ENCODE data around the gene SPATC1L.
"Not testable (repeated sequence)": the region's sequence is repeated elsewhere in the genome, so short reads cannot be mapped to it uniquely, and the experiment has no call there.

Gene SPATC1L

DNA sequence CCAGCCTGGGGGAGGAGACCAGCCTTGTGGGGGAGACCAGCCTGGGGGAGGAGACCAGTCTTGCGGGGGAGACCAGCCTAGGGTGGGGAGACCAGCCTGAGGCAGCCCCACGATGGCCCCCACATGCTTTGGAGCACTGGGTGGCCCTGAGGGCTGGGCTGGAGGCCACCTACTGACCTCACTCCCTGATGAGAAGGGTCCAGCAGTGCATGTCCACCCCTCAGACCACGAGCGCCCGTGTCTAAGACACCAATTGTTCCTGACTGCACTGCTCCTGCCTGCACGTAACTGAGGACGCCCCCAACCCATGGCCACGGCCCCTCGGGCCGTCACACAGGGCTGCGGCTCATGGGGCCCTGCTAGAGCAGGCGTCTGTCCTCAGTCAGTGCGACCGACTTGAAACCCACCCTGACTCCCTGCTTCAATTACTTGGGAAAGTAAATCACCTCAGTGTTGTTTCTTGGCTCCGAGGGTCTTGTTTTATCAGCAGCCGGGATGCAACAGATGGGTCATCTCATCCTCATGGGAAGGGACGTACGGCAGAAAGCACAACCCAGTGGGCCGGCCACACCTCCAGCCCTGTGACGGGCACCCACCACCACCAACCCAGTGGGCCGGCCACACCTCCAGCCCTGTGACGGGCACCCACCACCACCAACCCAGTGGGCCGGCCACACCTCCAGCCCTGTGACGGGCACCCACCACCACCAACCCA lies at the start of gene SPATC1L:
TSS of gene SPATC1L (minus strand) at position 550 of the 715 bp plus-strand sequence. CDS start 1,643 bp downstream, outside the sequence.
- DNase-seq, result peak in 29 of 58 donors; percentile 28 to 90 (median 75)

DNA sequence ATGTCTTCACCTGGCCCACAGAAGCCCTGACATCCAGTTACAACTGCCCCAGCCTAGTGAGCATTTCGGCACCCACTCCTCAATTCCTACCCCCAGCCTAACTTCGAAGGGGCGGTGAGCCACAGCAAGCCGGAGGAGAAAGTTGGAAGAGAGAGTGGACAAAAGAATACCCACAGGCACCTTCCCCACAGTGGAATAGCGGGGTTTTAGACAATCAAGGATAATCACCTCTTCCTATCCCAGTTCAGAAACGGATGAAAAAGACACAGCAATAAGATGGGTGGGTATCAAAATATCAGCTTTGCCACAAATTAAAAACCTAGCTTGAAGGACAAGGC lies 45.6 kb upstream of the SPATC1L start:
- no peak for DNase-seq

DNA sequence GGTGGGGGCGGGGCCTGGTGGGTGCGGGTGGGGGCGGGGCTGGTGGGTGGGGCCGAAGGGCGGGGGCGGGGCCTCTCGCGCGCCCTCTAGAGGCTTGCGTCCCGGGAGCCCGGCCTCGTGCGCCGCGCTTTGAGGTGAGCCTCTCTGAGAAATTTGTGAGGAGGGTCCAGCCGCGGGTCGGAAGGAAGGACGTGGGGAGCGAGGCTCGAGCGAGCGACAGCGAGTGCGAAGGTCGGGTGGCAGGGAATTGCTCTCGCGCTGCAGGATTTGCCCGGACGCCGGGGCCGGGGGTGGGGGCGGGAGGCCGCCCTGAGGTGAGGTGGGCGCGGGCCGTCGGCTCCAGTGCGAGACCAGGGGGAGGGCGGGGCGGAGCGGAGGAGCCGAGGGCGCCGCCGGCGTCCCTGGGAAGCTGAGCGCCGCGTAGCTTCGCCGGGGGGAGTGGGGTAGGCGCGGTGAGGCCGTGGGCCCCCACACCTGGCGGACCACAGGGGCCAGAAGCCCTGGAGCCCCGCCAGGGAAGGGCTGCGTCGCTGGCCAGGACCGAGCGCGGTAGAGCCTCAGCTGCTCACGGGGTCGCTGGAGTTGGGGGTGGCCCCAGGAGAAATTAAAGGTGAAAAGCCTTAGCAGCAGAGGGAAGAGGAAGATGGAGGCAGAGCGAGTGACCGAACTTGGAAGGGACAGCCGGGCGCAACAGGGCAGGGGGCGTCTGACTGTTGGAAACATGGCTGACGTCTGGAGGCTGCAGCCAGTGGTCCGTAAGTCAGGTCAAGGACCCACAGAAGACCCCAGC lies 45.1 kb upstream of the SPATC1L start:
- DNase-seq, result peak in 8 of 58 donors; percentile 47 to 82 (median 61)

DNA sequence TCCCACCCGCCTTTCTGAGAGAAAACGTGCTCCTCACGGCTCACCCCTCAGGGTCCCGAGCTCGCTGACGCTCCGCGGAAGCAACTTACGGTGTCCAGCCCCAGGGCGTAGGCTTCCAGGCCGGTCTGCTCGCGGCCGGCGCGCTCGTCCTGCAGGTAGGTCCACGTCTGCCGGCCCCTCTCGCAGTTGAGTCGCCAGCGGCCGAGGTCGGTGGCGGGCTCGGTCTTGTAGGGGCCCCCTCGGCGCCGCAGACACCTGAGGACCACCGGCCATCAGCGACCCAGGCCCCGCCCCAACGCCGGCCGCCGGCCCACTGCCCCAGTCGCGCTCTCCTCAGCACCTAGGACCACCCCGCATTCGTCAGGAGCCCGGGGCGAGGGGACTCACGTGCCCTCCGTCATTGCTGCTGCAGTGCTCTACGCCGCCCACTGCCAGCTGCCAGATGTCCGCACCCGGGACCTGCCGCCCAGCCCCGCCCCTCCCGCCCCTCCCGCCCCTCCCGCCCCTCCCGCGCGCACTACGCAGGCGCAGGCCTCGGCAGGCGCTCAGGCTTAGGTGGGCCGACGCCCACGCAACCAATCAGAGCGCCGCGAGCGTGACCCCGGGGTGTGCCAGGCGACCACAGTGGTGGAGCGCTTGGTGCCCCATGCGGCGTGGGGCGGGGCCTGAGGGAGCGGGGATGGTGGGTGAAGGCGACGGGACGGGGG lies 44.2 kb upstream of the SPATC1L start, which contains the start of gene LSS:
TSS of gene LSS (minus strand) at position 430 of the 707 bp plus-strand sequence. CDS start at position 401, 29 bp downstream.
- peak; percentile 55 to 99 (median 94) for DNase-seq

DNA sequence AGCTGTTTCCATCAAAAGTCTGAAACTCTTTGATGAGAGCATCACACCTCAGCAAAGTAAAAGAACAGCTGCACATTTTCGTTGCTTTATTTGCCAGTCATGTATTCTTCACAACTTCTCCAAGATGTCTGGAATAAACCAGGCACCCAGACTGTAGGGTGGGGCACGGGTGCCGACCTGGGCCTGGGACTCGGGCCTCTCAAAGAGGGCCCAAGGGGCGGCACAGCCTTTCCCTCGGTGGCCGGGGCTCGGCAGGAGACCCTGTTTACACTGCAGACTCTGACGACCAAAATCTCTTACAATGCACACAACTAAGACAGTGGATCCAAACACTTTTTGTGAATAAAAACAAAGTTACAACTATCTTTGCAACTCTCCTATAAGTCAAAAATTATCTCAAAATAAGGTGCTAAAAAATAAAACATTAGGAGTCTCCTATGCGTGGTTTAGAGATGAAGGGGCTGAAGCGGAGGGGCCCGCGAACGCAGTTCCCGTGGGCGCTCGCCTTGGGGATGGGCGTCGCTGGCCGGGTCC lies 43.6 kb upstream of the SPATC1L start:
- no peak for DNase-seq

DNA sequence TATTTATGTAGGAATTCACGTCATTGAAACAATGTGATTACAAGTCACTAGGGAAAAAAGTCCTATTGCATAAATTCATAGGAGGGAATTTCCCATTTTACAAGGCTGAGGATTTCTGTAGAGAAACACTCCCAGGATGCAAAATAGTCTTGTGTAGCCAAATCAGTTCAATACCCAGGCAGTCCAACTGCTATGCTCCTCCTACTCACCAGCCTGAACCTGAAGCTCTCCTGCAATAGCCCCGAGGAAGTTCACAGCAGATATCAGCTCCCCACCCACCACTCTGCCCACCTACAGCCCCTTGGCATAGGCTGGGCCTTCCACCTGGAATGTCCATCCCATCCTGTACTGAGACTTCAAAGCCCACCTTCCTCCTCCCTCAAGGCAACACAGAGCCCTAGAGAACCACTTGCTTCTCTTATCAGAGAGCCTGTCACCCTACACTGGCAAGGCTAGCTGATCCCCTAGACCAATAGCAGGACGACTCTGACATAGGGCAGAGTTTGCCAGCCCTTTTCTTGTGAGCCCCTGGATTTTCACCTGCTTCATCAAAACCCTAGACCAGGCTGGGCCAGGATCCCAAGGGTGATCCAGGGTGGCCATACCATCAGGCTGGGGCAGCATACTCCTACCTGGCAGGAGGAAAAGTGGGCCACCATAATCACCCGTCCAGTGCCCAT lies 42.8 kb upstream of the SPATC1L start:
- peak in 3 of 58 donors; percentile 10 to 32 (median 13) for DNase-seq

DNA sequence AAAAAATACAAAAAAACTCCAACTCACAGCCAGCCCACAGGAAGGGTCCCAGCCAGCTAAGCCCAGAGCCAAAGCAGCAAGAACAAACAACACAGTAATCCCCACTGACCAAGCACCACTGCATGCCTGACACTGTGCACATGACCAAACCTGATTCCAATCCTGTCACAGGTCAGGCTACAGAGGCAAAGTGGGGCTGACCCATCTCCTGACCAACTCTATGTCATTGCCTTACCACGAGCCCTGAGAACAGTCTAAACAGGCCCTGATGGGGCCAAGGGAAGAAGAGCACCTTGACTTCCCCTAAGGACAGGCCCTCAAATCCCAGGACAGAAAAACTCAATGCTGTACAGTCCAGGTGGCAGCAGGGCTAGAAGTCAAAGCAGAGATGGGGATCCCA lies 41.9 kb upstream of the SPATC1L start:
- DNase-seq, result peak in 2 of 58 donors; percentile 44 to 47

DNA sequence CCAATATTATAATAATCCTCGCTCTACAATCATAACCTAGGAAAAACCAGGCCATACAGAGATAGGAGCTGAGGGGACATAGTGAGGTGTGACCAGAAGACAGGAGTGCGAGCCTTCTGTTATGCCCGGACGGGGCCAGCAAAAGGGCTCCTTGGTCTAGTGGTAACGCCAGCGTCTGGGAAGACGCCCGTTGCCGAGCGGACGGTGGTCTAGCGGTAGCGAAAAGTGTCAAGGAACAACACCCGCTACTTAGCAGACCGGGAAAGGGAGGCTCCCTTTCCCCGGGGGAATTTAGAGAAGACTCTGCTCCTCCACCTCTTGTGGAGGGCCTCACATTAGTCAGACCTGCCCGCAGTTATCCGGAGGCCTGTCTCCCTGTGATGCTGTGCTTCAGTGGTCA lies 39.4 kb upstream of the SPATC1L start:
- DNase-seq, result not testable (repeated sequence)

DNA sequence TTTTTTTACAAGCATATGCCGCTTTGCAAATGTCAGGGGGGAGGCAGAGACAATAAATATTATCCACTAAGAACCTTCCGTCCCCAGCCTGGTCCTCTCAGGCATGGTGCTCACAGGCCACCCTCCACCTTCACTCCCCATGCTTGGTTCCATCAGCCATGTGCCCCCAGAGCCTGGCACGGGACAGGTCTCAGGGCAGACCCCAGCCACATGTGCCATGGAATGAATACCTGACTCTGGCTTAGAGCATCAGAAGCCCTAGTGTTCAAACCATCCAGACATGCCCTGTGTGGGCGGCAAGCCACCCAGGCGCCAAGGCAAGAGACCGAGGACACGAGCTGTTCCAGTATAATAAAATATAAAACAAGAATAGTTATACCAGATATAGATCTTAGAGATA lies 39.0 kb upstream of the SPATC1L start:
- no peak for DNase-seq

DNA sequence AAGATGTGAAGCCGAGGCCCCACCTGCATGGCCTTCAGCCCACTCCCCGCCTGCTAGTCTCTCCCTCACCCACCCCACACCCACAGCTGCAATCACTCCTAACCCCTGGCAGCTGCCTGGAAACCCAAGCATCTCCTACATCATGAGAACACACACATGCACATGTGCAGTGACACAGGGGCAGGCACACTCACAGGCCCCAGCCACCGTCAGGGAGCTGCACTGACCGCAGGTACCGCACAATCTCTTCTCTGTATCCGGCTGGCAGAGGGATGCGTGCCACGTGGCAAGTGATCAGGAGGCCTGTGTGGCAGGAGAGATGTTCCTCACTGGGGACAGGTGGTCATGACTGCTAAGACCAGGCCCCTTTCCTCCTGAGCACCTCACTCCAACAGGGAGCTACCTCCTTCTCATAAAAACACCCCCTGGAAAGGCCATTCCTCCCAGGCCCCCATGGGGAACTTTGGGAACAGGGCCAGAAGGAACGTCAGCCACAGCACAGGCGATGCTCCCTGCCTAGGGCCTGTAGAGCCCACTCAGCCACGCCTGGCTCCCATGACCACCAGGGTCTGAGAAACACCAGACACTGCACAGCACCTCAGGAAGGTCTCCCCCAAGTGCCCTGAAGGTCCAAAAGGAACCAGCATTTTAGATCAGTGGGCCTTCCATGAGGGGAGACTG lies 38.3 kb upstream of the SPATC1L start:
- no peak for DNase-seq

DNA sequence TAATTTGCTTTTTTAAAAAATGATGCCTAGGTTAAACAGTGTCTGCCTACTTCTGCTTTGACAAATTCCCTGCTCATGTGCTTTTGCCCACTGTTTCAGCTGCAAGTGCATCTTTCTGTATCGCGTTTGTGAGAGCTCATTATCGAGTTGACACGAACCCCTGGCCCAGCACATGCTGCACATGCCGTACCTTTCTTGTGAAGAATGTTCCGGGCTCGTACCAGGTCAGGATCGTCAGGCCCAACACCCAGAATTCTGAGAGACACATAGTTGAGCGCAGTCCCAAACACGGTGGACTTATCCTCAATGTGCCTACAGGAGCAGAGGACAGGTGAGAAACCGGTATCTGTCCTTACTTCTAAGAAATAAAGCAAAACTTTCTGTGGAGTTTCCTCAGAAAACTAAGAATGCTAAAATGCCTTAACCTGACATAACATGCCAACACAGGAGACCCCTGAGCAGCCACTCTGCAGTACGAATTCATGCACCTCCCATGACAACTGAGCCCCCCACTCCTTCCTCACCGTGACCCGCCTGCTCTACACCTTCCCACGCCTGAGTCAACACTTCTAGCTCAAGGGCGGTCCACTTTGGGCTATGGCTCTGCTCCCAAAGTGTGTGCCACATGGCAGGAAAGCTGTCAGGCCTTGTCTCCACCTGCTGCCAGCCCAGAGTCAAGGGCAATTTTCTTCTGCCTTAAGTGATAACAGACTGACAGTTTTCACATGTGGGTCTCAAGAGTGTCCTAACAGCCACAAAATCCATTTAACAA lies 37.6 kb upstream of the SPATC1L start:
- no peak for DNase-seq

DNA sequence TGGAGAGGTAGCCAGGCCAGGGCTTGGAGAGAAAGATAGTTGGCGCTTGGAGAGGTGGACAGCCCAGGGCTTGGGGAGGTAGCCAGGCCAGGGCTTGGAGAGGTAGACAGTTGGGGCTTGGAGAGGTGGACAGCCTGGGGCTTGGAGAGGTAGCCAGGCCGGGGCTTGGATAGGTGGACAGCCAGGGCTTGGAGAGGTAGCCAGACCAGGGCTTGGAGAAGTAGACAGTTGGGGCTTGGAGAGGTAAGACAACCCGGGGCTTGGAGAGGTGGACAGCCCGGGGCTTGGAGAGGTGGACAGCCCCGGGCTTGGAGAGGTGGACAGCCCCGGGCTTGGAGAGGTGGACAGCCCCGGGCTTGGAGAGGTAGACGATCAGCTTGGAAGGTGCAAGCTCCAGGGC lies 36.6 kb upstream of the SPATC1L start:
- DNase-seq, result no peak

DNA sequence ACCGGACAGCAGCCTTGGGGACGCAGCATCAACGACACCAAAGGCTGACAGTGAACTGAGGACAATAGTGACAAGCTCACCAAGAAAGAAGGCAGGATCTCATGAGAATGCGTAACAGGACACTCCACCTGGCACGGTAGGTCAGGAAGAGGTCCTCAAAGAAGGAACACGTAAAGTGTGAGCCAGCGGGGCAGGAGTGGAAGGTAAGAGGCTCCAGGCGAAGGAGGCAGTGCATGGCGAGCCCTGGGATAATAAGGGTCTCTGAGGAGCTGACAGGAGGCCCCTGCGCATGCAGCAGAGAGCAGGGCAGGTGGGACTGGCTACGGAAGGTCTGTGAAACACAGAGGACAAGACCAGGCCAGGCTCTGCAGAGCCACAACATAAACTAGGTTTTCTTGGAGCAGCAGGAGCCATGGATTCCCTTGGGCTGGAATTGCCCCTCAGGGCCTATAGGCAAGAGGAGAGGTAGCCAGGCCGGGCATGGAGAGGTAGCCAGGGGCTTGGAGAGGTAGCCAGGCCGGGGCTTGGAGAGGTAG lies 36.1 kb upstream of the SPATC1L start:
- DNase-seq, result no peak

DNA sequence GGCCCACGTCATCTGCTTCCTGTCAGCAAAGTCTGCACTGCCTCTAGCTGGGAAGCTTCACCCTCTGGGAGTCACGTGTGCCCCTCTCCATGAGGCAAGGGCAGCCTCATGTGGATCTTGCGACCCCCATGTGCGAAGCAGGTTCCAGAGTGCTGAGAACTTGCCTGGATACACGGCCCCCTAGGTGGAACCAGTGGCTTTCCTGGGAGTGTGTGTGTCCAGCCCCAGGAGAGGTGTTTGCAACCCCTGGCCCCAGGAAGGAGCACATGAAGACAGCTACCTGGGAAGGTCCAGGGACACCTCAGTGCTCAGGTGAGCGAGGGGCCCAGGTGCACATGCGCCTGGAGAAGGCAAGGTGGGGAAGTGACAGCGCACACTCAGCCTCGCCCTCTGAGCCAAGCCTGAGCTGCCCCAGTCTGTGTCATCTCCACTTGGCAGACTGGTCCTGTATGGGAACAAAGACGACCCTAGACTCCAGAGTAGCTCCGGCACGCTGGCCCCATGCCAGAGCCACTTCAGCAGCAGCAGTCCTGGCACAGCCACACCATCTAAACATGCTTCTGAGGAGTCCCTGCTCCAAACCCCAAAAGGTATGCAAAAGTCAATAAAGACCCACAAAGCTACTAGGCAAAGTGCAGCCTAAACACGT lies 35.5 kb upstream of the SPATC1L start:
- DNase-seq, result peak in 7 of 58 donors; percentile 11 to 77 (median 30)

DNA sequence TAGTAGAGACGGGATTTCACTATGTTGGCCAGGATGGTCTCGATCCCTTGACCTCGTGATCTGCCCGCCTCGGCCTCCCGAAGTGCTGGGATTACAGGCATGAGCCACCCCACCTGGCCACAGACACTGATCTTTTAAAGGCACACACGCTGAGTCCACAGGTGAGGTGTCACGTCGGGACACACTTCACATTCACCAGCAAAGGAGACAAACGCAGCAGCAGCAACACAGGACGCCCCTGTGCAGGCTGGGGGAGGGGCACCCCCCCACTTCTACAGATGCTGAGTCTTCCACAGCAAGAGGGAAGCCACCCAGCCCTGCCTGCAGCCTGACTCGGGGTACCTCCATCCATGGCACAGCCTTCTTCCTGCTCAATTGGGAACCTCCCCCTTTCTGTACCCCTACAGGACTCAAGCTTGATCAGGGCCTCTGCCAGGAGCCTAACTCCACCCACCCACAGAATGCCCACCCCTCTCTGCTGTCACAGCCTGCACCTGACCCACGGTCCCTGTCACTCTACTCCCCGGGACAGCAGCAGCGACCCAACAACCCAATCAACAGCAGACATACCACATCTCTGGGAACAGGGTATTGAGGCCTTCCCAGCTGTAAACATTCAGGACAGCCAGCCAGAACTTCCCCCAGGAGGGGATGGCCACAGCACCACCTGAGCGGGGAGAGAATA lies 34.8 kb upstream of the SPATC1L start:
- DNase-seq, result no peak

DNA sequence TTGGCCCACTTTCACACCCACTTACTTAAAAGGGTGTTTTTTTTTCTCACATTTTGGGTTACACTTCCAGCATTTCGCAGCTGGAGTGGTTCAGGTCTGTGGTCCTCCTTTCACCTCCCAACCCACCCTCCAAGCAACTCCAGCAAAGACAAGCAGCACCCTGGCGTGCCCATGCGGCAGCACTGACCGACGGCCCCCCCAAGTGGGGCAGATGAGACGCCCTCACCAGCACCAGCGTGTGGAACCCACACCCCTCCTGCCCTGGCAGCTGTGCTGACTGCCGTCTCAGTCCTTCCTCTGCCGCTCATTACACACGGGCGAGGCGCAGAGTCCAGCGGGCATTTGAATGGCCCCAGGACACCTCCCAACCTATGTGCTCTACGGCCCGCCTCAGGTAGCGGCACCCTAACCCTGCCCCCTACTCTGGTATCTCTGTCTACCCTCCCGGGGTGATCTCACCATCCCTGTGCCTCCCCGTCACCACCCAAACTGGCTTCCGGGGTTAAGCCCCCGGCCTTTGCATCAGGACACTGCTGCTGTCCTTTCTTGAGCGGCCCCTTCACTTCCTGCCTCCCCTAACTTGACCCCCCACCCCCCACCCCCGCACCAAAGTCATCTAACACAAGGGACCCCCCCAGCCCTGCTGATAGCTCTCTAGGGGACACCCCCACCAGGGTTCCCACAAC lies 33.4 kb upstream of the SPATC1L start:
- no peak for DNase-seq

DNA sequence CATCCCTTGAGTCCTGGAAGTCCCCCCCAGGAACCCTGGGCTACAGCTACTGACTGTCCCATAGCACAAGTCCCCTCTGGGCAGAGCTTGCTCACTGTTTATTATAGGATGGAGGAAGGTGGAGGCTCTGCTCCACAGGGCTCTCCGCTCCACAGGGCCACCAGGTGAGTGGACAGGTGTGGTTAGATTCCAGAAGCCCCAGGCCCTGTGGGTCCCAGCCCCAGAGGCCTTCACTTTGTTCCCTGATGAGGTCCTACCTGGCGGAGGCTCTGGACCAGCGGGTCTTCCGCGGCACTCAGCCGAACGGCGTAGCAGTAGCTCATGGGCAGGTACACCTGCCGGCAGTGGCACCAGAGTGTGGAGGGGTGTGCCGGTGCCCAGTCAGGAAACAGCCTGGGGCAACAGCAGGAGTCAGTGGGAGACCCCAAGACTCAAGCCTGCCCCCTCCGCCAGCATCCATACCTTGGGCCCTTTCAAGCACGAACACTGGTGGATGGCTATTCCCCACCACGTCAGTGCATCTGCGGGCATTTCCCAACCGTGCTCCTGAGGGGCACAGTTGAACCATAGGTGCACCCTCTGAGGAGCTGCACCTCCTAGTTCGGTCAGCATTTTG lies 32.0 kb upstream of the SPATC1L start:
- DNase-seq, result no peak
